ENCODE results near the gene SYNRG. TPM values are rescaled to one million over a fixed set of nuclear protein-coding genes. Genes with fewer than 3 reads are reported as not detected.

SYNRG gene
- total RNA-seq, 1 donor from 2014 or later = 56.3 TPM

- Mint-ChIP-seq H3K4me1 (peaks cover 41% of the 10 kb centered on the region), H3K27me3 (ENCODE audit: low read depth) (no peaks in the 10 kb centered on the region), H3K27ac (peak overlapping the region; percentile 79), H3K4me3 (peak overlapping the region; percentile 39), H3K9me3 (no peaks in the 10 kb centered on the region), H3K36me3 (no peaks in the 10 kb centered on the region)
- no peak for TF ChIP-seq CTCF (IDR thresholded peaks at IDR 0.05; ENCODE audit: unreplicated experiment)
- DNase-seq (ENCODE audit: low spot score in 2 of 2, unreplicated experiment in 2 of 2) = no peak
Observed at GRCh38 chr17:37492167-37492566, 117.1 kb downstream of the SYNRG start.

GRCh38 chr17:37490638-37491614 is 118.3 kb downstream of the SYNRG start:
- TF ChIP-seq CTCF (IDR thresholded peaks at IDR 0.05; ENCODE audit: unreplicated experiment) = no peak
- no peaks in the 10 kb centered on the region for H3K27me3 Mint-ChIP-seq (ENCODE audit: low read depth)
- H3K4me1 Mint-ChIP-seq = peaks cover 49% of the 10 kb centered on the region
- DNase-seq (ENCODE audit: low spot score in 2 of 2, unreplicated experiment in 2 of 2) = no peak
- peak overlapping the region; percentile 93 for H3K27ac Mint-ChIP-seq
- H3K4me3 Mint-ChIP-seq = peak overlapping the region; percentile 89
- H3K9me3 Mint-ChIP-seq = no peaks in the 10 kb centered on the region
- H3K36me3 Mint-ChIP-seq = no peaks in the 10 kb centered on the region

- Mint-ChIP-seq H3K4me3 (peak overlapping the region; percentile 89), H3K27ac (peak overlapping the region; percentile 93)
- peak; percentile 42 to 73 for DNase-seq (ENCODE audit: low spot score in 2 of 2, unreplicated experiment in 2 of 2)
Observed at GRCh38 chr17:37490022-37490587, 119.1 kb downstream of the SYNRG start.

GRCh38 chr17:37489197-37490001 is 119.8 kb downstream of the SYNRG start, which contains the start of gene DUSP14:
Gene DUSP14, plus strand, starts transcription at chr17:37489891. Its CDS starts 22,382 bp downstream, at chr17:37512273.
- Mint-ChIP-seq H3K36me3 (no peaks in the 10 kb centered on the region), H3K27ac (peak within 1 kb of the TSS; percentile 93), H3K27me3 (ENCODE audit: low read depth) (no peaks in the 10 kb centered on the region), H3K4me1 (peaks cover 52% of the 10 kb centered on the region), H3K4me3 (peak within 1 kb of the TSS; percentile 89), H3K9me3 (no peaks in the 10 kb centered on the region)
- TF ChIP-seq CTCF (IDR thresholded peaks at IDR 0.05; ENCODE audit: unreplicated experiment) = no peak
- DNase-seq (ENCODE audit: low spot score in 2 of 2, unreplicated experiment in 2 of 2) = peak; percentile 80 to 84

More at GRCh38 chr17:37490022-37490587, 119.1 kb downstream of the SYNRG start:
- Mint-ChIP-seq H3K36me3 (no peaks in the 10 kb centered on the region), H3K9me3 (no peaks in the 10 kb centered on the region), H3K27me3 (ENCODE audit: low read depth) (no peaks in the 10 kb centered on the region), H3K4me1 (peaks cover 52% of the 10 kb centered on the region)
- peak; percentile 21 for TF ChIP-seq CTCF (IDR thresholded peaks at IDR 0.05; ENCODE audit: unreplicated experiment)

GRCh38 chr17:37488607-37489196 is 120.5 kb downstream of the SYNRG start:
- Mint-ChIP-seq H3K36me3 (no peaks in the 10 kb centered on the region), H3K27ac (peak overlapping the region; percentile 52), H3K4me3 (peak overlapping the region; percentile 86), H3K9me3 (no peaks in the 10 kb centered on the region), H3K27me3 (ENCODE audit: low read depth) (no peaks in the 10 kb centered on the region), H3K4me1 (peaks cover 54% of the 10 kb centered on the region)
- no peak for TF ChIP-seq CTCF (IDR thresholded peaks at IDR 0.05; ENCODE audit: unreplicated experiment)
- peak; percentile 30 to 59 for DNase-seq (ENCODE audit: low spot score in 2 of 2, unreplicated experiment in 2 of 2)
